Gastroesophageal sphincter (tissue), 3 donors: ENCODE data around the gene PTGES3L.

Experiments used
- POLR2A ChIP-seq, 2 donors: fragments of 450-650 bp; IDR thresholded peaks; one replicate each; pipeline ENCODE4 v1.6.1; 2017; ENCODE audit warnings: antibody characterized with exemption in 2 of 2, mild to moderate bottlenecking in 2 of 2, moderate library complexity in 1 of 2
- POLR2AphosphoS5 ChIP-seq: sonication (generic); formaldehyde crosslinking; IDR thresholded peaks from one replicate; pipeline ENCODE4 v1.6.1; 2017; ENCODE audit warnings: antibody characterized with exemption
- TF ChIP-seq, protein P1 (sequence below), 4 experiments: fragments of 200-600 bp in 2 of 4; fragments of 450-650 bp in 2 of 4; sonication (generic) in 1 of 4; IDR thresholded peaks; one replicate each; pipeline ENCODE4 v1.5.1; 2017 to 2019; ENCODE audit warnings: antibody characterized with exemption in 4 of 4, mild to moderate bottlenecking in 2 of 4, moderate library complexity in 2 of 4

DNA sequence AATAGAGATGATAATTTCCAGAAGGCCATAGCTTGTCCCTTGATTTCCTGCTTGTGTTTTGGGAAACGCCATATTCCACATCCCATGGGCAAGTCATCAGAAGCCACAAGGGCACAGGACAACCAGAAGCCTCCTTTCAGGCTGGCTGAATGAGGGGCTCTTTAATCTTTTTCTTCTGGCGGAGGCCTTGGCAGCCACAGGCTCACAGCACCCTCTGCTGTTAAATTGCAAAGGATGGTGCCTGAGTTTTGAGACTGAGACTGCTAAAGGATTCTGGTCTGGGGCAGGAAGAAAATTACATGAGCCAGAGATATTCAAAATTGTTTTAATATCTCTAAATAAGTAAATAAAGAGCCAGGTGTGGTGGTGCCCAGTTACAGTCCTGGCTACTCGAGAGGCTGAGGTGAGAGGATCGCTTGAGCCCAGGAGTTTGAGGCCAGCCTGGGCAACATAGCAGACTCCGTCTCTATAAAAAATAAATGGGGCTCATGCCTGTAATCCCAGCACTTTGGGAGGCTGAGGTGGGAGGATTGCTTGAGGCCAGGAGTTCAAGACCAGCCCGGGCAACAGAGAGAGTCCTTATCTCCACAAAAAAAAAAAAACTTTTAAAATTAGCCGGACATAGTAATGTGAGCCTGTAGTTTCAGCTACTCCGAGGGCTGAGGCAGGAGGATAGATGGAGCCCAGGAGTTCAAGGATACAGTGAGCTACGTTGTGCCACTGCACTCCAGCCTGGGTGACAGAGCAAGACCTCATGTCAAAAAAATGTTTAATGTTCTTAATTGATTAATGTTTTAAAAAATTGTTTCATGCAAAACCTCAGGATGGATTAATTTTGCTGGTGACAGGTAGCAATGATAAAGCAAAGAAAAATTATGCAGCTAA is 41.9 kb downstream of the PTGES3L start:
- TF ChIP-seq, protein P1, sequence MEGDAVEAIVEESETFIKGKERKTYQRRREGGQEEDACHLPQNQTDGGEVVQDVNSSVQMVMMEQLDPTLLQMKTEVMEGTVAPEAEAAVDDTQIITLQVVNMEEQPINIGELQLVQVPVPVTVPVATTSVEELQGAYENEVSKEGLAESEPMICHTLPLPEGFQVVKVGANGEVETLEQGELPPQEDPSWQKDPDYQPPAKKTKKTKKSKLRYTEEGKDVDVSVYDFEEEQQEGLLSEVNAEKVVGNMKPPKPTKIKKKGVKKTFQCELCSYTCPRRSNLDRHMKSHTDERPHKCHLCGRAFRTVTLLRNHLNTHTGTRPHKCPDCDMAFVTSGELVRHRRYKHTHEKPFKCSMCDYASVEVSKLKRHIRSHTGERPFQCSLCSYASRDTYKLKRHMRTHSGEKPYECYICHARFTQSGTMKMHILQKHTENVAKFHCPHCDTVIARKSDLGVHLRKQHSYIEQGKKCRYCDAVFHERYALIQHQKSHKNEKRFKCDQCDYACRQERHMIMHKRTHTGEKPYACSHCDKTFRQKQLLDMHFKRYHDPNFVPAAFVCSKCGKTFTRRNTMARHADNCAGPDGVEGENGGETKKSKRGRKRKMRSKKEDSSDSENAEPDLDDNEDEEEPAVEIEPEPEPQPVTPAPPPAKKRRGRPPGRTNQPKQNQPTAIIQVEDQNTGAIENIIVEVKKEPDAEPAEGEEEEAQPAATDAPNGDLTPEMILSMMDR (IDR thresholded peaks at IDR 0.05): peak in 3 of 4 experiments; percentile 50 to 78 (median 62)
- TF ChIP-seq POLR2A (IDR thresholded peaks at IDR 0.05) (no peak), POLR2AphosphoS5 (no peak)
